Neural cell (in vitro differentiated cells): ENCODE results near the gene UNC5B. TPM values are rescaled to one million over a fixed set of nuclear protein-coding genes. Genes with fewer than 3 reads are reported as not detected.

Source experiments
- H2AFZ ChIP-seq: fragments of 200-600, 300-800 bp; sonication (generic), shearing (Covaris generic); 2 replicates; pipeline ENCODE4 v1.6.0; 2014; ENCODE audit warnings: low read depth, mild to moderate bottlenecking, antibody characterized with exemption, low read length, moderate library complexity
- H3F3A ChIP-seq: fragments of 200-600 bp; shearing (Covaris generic); 2 replicates; pipeline ENCODE4 v1.6.1; 2016; ENCODE audit warnings: mild to moderate bottlenecking, moderate library complexity, mixed read lengths, antibody characterized with exemption, low read length; ENCODE audit not compliant: insufficient read depth, poor library complexity, severe bottlenecking
- H3K27ac ChIP-seq: fragments of 200-600, 300-800 bp; sonication (generic), shearing (Covaris generic); 2 replicates; pipeline ENCODE4 v1.5.1; 2014; ENCODE audit warnings: mild to moderate bottlenecking, low read length, moderate library complexity
- H3K27me3 ChIP-seq: fragments of 300-800, 200-600 bp; sonication (generic), shearing (Covaris generic); 2 replicates; pipeline ENCODE4 v1.6.0; 2014; ENCODE audit warnings: mild to moderate bottlenecking, low read depth, low read length, moderate library complexity; ENCODE audit not compliant: insufficient read depth
- H3K36me3 ChIP-seq: fragments of 300-800, 200-600 bp; sonication (generic), shearing (Covaris generic); 2 replicates; pipeline ENCODE4 v1.5.1; 2014; ENCODE audit warnings: mild to moderate bottlenecking, antibody characterized with exemption, low read length, moderate library complexity; ENCODE audit not compliant: insufficient read depth
- H3K4me2 ChIP-seq: fragments of 300-800, 200-600 bp; sonication (generic), shearing (Covaris generic); 2 replicates; pipeline ENCODE4 v1.6.0; 2014; ENCODE audit warnings: mild to moderate bottlenecking, low read length
- H3K4me3 ChIP-seq: fragments of 300-800, 200-600 bp; sonication (generic), shearing (Covaris generic); 2 replicates; pipeline ENCODE4 v1.5.1; 2014; ENCODE audit warnings: mild to moderate bottlenecking, low read length, moderate library complexity
- H3K79me2 ChIP-seq: fragments of 200-600 bp; shearing (Covaris generic); replicated peaks from 2 replicates; pipeline ENCODE4 v1.6.0; 2014; ENCODE audit warnings: mild to moderate bottlenecking, low read length, moderate library complexity; ENCODE audit not compliant: insufficient read depth
- H3K9ac ChIP-seq: fragments of 300-800, 200-600 bp; sonication (generic), shearing (Covaris generic); 2 replicates; pipeline ENCODE4 v1.6.1; 2016; ENCODE audit warnings: mild to moderate bottlenecking, low read length, mixed read lengths
- H3K9me2 ChIP-seq: fragments of 200-600 bp; shearing (Covaris generic); 2 replicates; pipeline ENCODE4 v1.6.1; 2016; ENCODE audit warnings: mild to moderate bottlenecking, low read length, mixed read lengths; ENCODE audit not compliant: insufficient read depth
- H3K9me3 ChIP-seq: fragments of 200-600, 300-800 bp; sonication (generic), shearing (Covaris generic); 2 replicates; pipeline ENCODE4 v1.6.1; 2016; ENCODE audit warnings: mild to moderate bottlenecking, mixed run types, low read length, moderate library complexity, mixed read lengths
- H4K20me1 ChIP-seq: fragments of 200-600 bp; shearing (Covaris generic); 2 replicates; pipeline ENCODE4 v1.6.1; 2016; ENCODE audit warnings: mild to moderate bottlenecking, mixed run types; ENCODE audit not compliant: insufficient read depth
- CTCF ChIP-seq: fragments of 450-650 bp; IDR thresholded peaks from 2 replicates; pipeline ENCODE4 v1.5.1; 2014; ENCODE audit warnings: antibody characterized with exemption, mild to moderate bottlenecking, moderate library complexity; ENCODE audit not compliant: poor library complexity, severe bottlenecking
- EP300 ChIP-seq: fragments of 450-650 bp; conservative IDR thresholded peaks from 2 replicates; pipeline ENCODE4 v1.6.1; 2014; ENCODE audit warnings: antibody characterized with exemption, mild to moderate bottlenecking, moderate library complexity; ENCODE audit not compliant: poor library complexity, severe bottlenecking
- EZH2 ChIP-seq: fragments of 200-600, 300-800 bp; shearing (Covaris generic), sonication (generic); IDR thresholded peaks from 2 replicates; pipeline ENCODE4 v1.6.1; 2014; ENCODE audit warnings: antibody characterized with exemption, low read length, borderline replicate concordance, mild to moderate bottlenecking; ENCODE audit not compliant: insufficient read depth, poor library complexity, severe bottlenecking
- MXI1 ChIP-seq: fragments of 450-650 bp; conservative IDR thresholded peaks from 2 replicates; pipeline ENCODE4 v1.6.1; 2014; ENCODE audit warnings: antibody characterized with exemption, mild to moderate bottlenecking; ENCODE audit not compliant: poor library complexity, severe bottlenecking
- POLR2AphosphoS5 ChIP-seq: IDR thresholded peaks from 2 replicates; pipeline ENCODE4 v1.6.1; 2012
- RAD21 ChIP-seq: fragments of 450-650 bp; conservative IDR thresholded peaks from 2 replicates; pipeline ENCODE4 v1.6.1; 2014; ENCODE audit warnings: antibody characterized with exemption, mild to moderate bottlenecking, moderate library complexity
- REST ChIP-seq: IDR thresholded peaks from 2 replicates; pipeline ENCODE4 v1.6.1; 2012; ENCODE audit warnings: borderline replicate concordance
- SMC3 ChIP-seq: fragments of 450-650 bp; conservative IDR thresholded peaks from 2 replicates; pipeline ENCODE4 v1.6.1; 2014; ENCODE audit warnings: antibody characterized with exemption, mild to moderate bottlenecking, moderate library complexity; ENCODE audit not compliant: poor library complexity
- TAF1 ChIP-seq: IDR thresholded peaks from 2 replicates; pipeline ENCODE4 v1.6.1; 2012; ENCODE audit warnings: low read depth
- polyA plus RNA-seq: library from polyadenylated mRNA; depleted of rRNA; stranded (reverse); fragments of >200 nt; gene quantifications from 2 replicates; pipeline ENCODE4 v1.2.3, GENCODE V29; 2014

UNC5B gene
- polyA plus RNA-seq, 1 donor from 2014 or later, result 2.0 TPM

- Histone ChIP-seq H3K27ac (peak within 1 kb of the TSS; percentile 30), H3K9me2 (no peaks in the 10 kb centered on the region), H3K36me3 (no peaks in the 10 kb centered on the region), H3K9me3 (no peaks in the 10 kb centered on the region), H3K27me3 (no peaks in the 10 kb centered on the region), H3K4me3 (peak within 1 kb of the TSS; percentile 75), H3K4me2 (peak within 1 kb of the TSS; percentile 56), H3F3A (no peaks in the 10 kb centered on the region), H3K9ac (peak within 1 kb of the TSS; percentile 83), H2AFZ (peak within 1 kb of the TSS; percentile 75), H4K20me1 (no peaks in the 10 kb centered on the region), H3K79me2 (no peaks in the 10 kb centered on the region)
- TF ChIP-seq TAF1, result no peak
- TF ChIP-seq CTCF, result peak; percentile 83
- no peak for TF ChIP-seq EP300
- peak; percentile 76 for TF ChIP-seq RAD21
- no peak for TF ChIP-seq REST
- peak; percentile 78 for TF ChIP-seq SMC3
- TF ChIP-seq MXI1, result peak; percentile 68
- TF ChIP-seq EZH2, result no peak
- TF ChIP-seq POLR2AphosphoS5, result peak; percentile 70
These were observed 106.9 kb downstream of the UNC5B start, which contains the start of gene SLC29A3 for GRCh38 chr10:71319042-71319799. Gene SLC29A3 (plus strand): TSS chr10:71319259. CDS start chr10:71319310, 51 bp downstream.

- Histone ChIP-seq H3K4me2 (peak overlapping the region; percentile 56), H3K9me3 (no peaks in the 10 kb centered on the region), H3K27me3 (no peaks in the 10 kb centered on the region), H3K4me3 (peak overlapping the region; percentile 75), H3K36me3 (no peaks in the 10 kb centered on the region), H3K9me2 (no peaks in the 10 kb centered on the region), H4K20me1 (no peaks in the 10 kb centered on the region), H2AFZ (peak overlapping the region; percentile 75), H3K27ac (no peak overlapping the region), H3F3A (no peaks in the 10 kb centered on the region), H3K79me2 (no peaks in the 10 kb centered on the region), H3K9ac (peak overlapping the region; percentile 83)
- TF ChIP-seq POLR2AphosphoS5, result no peak
- peak; percentile 20 for TF ChIP-seq SMC3
- TF ChIP-seq CTCF, result peak; percentile 3
- TF ChIP-seq RAD21, result peak; percentile 21
These were observed 107.5 kb downstream of the UNC5B start for GRCh38 chr10:71319800-71320392.
